K562 treated with DMSO at 1 percent for 4 hours (cell line): Measurements from ENCODE around the gene SLC7A10. TPM values are rescaled to one million over a fixed set of nuclear protein-coding genes. Genes with fewer than 3 reads are reported as not detected.

Experiments used
- total RNA-seq: library from RNA; unstranded; fragments of 300-600 nt; gene quantifications from 2 replicates; pipeline ENCODE4 v1.2.3, GENCODE V29; 2022; ENCODE audit not compliant: insufficient read depth

SLC7A10 gene
- not detected in 2 replicates for total RNA-seq

DNA sequence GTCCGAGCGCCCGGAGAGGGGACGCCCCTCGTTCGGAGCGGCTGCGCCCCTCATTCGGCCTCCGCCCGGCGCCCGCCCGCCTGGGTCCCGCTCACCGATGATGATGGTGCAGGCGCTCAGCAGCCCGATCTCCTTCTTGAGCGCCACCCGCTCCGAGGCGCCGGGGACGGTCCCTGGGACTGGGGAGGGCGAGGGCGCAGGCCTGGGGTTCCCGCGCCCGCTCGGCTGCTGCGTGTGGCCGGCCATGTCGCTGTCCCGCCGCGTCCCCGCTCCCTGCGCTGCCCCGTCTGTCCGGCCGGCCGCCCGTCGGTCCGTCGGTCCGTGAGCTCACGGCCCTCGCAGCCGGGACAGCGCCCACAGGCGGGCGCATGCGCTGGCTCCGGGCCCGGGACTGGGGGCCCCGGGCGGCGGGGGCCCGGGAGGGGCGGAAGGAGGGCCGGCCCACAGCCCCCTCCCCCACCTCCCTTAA is at the start of gene SLC7A10:
SLC7A10 (minus strand) TSS at position 393 of the 469 bp plus-strand sequence; CDS start at position 246, 147 bp downstream.

DNA sequence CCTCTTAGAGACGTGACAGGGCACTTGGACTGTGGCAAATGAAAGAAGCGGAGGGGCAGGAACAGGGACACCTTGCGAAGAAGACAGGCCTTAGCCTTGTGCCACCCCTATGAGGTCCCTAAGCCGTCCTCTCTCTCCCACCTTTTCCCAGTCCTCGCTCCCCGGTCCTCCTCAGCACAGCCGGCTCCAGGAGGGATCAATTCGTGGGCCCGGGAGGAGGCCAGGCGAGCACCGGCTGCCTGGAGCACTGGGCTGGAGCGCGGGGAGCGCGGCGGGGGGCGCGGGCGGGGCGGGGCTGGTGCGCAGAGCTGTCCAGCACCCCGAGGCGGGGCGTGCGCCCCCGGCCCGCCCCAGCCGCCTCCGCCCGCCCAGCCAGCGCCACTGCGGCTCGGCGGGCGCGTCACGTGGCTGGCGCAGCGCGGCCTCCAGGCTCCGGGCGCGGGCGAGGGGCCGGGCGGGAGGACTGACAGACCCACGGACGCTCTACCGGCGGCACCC is 31.7 kb downstream of the SLC7A10 start, which contains the start of gene LRP3:
LRP3 (plus strand) TSS at position 466 of the 498 bp plus-strand sequence. CDS start 456 bp downstream, outside the sequence.

Other genes starting within 250 kb of the SLC7A10 start
- gene RHPN2, start 161.0 kb downstream of the SLC7A10 start, total RNA-seq: 4.8 and 7.2 TPM in 2 replicates
- 4.0 and 5.9 TPM in 2 replicates for gene GPATCH1, start 144.7 kb downstream of the SLC7A10 start, total RNA-seq
- gene WDR88, start 93.7 kb downstream of the SLC7A10 start, total RNA-seq: not detected in 2 replicates
- not detected in 2 replicates for gene LRP3, start 31.5 kb downstream of the SLC7A10 start, total RNA-seq
- gene CEBPA, start 76.7 kb upstream of the SLC7A10 start, total RNA-seq: 0.38 and 0.78 TPM in 2 replicates
- 45.5 and 46.9 TPM in 2 replicates for gene CEBPG, start 147.9 kb upstream of the SLC7A10 start, total RNA-seq